Neural progenitor cell (in vitro differentiated cells): ENCODE data around the gene TEX50.

ENCODE experiments used
- CTCF ChIP-seq: fragments of 200-600 bp; sonication (generic); IDR thresholded peaks from 2 replicates; pipeline ENCODE4 v1.5.1; 2017; ENCODE audit warnings: antibody characterized with exemption, mild to moderate bottlenecking
- EZH2 ChIP-seq: fragments of 200-600 bp; sonication (generic); IDR thresholded peaks from 2 replicates; pipeline ENCODE4 v1.6.1; 2017; ENCODE audit warnings: antibody characterized with exemption, mild to moderate bottlenecking, moderate library complexity

- TF ChIP-seq CTCF (no peak), EZH2 (no peak)
These were observed 38.9 kb upstream of the TEX50 start for GRCh38 chr1:173596097-173596825.
